Measurements from ENCODE around the gene NGF. TPM values are rescaled to one million over a fixed set of nuclear protein-coding genes. Genes with fewer than 3 reads are reported as not detected.
A peak's percentile ranks its signal among the peaks of the same experiment; 100 is the strongest.

NGF gene
- total RNA-seq, 4 donors from 2014 or later = 0.78 TPM; not detected in 3

DNA sequence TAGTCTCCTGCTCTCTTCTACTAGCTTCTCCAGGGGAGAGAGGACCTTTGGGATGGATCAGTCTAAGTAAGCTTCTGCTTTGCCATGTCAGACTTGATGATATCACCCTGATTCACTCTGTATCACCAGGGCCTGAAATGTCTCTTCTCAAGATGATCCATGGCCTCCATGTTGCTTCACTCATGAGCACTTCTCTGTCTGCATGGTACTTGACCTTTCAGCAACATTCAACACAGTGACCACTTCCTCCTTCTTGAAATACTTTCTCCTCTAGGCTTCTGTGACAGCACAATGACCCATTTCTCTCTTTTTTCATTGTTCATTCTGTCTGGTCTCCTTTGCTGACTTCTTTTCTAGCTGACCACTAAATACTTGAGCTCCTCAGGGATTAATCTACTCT, 35.3 kb upstream of the NGF start:
- Histone ChIP-seq H3K27me3 (no peaks in the 10 kb centered on the region), H3K27ac (no peak overlapping the region), H3K4me1 (no peaks in the 10 kb centered on the region), H3K4me3 (no peak overlapping the region), H3K36me3 (no peaks in the 10 kb centered on the region), H3K9me3 (no peaks in the 10 kb centered on the region)
- ATAC-seq (no peak), DNase-seq (no peak)
- TF ChIP-seq CTCF (IDR thresholded peaks at IDR 0.05 in 4 of 5, conservative IDR thresholded peaks at IDR 0.05 in 1 of 5) (no peak), POLR2A (IDR thresholded peaks at IDR 0.05) (no peak)
- in situ Hi-C loops (cut with MboI; ENCODE audit: low sequenced_read_pairs in 4 of 4) (no loop called here), intact Hi-C loops (cut with DNase I; ENCODE audit: low total_unique reads) (no loop called here)

DNA sequence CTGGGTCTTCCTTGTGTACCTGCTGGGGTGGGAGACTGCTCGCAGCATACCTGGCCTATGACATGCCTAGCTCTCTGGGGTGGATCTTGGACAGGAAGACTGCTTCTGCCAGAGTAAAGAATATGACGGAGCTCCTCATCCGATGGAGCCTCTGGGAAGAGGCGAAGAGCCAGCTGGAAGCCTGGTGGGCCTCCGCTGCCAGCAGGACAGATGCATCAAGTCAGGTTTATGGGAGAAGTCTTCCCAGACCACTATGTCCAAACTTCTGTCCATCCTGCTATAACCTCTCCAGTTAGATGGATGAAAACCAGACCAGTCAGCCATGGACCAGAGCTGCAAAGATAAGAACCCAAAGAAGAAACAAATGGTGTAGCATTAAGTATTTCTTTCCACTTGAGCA, 27.7 kb upstream of the NGF start:
- ATAC-seq = no peak
- TF ChIP-seq POLR2A (IDR thresholded peaks at IDR 0.05) = no peak
- TF ChIP-seq CTCF (IDR thresholded peaks at IDR 0.05 in 4 of 5, conservative IDR thresholded peaks at IDR 0.05 in 1 of 5) = no peak
- in situ Hi-C loops (cut with MboI; ENCODE audit: low sequenced_read_pairs in 4 of 4) = no loop called here
- H3K27ac ChIP-seq = no peak overlapping the region
- no peaks in the 10 kb centered on the region for H3K36me3 ChIP-seq
- no peak overlapping the region for H3K4me3 ChIP-seq
- H3K9me3 ChIP-seq = no peaks in the 10 kb centered on the region
- no peaks in the 10 kb centered on the region for H3K27me3 ChIP-seq
- intact Hi-C loops (cut with DNase I; ENCODE audit: low total_unique reads) = no loop called here
- no peak for DNase-seq
- H3K4me1 ChIP-seq = peaks cover 4 to 9% of the 10 kb centered on the region in 2 donors

GRCh38 chr1:115364780-115365155, 26.7 kb upstream of the NGF start:
- H3K4me1 ChIP-seq = peaks cover 4 to 9% of the 10 kb centered on the region in 2 donors
- TF ChIP-seq CTCF (IDR thresholded peaks at IDR 0.05 in 4 of 5, conservative IDR thresholded peaks at IDR 0.05 in 1 of 5) (no peak), POLR2A (IDR thresholded peaks at IDR 0.05) (no peak)
- in situ Hi-C loops (cut with MboI; ENCODE audit: low sequenced_read_pairs in 4 of 4) (no loop called here), intact Hi-C loops (cut with DNase I; ENCODE audit: low total_unique reads) (no loop called here)
- H3K9me3 ChIP-seq = no peaks in the 10 kb centered on the region
- no peaks in the 10 kb centered on the region for H3K36me3 ChIP-seq
- ATAC-seq (no peak), DNase-seq (no peak)
- H3K27ac ChIP-seq = peak overlapping the region in 3 of 4 donors; percentile 6 to 50 (median 36)
- H3K27me3 ChIP-seq = no peaks in the 10 kb centered on the region
- no peak overlapping the region for H3K4me3 ChIP-seq

DNA sequence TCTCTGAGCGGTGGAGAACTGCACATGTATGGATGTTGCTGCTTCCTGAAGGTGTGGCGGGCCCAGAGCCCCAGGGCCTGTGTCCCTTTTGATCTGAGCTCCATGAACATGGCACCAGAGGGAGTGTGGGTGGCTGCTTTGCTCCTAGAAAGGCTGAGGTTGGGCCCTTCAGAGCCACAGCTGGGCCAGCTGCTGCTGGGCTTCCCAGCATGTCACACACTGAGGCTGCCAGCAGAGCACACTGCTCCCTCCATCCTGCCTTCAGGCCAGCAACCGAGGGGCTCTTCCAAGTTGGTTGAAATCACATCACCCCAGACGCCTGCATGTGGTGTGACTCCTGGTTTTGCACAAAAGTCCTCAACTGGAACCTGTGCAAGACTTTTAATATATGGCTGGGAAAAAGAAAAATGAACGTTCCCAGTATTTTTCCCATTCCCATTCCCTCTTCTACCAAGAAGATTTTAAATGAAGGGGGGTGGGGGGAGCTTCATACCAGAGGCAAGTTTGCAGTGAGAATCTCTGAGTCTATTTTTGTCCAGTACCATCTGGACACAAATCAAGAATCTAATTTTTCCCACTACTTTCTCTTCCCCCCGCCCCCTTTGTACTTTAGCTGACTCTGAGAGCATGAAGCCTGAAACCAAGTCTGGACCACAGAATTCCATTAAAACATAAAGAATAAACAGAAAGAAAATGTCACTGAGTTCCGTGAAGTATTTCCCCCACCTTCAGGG, 26.2 kb upstream of the NGF start:
- intact Hi-C loops (cut with DNase I; ENCODE audit: low total_unique reads) = no loop called here

More for the DNA sequence above, 26.2 kb upstream of the NGF start:
- TF ChIP-seq CTCF (IDR thresholded peaks at IDR 0.05 in 4 of 5, conservative IDR thresholded peaks at IDR 0.05 in 1 of 5) = no peak
- no peak for TF ChIP-seq POLR2A (IDR thresholded peaks at IDR 0.05)
- ATAC-seq (no peak), DNase-seq (no peak)
- Histone ChIP-seq H3K4me3 (no peak overlapping the region), H3K36me3 (no peaks in the 10 kb centered on the region), H3K27me3 (no peaks in the 10 kb centered on the region), H3K4me1 (peaks cover 4 to 9% of the 10 kb centered on the region in 2 donors), H3K27ac (peak overlapping the region; percentile 23 to 50 (median 36)), H3K9me3 (no peaks in the 10 kb centered on the region)
- in situ Hi-C loops (cut with MboI; ENCODE audit: low sequenced_read_pairs in 4 of 4) = no loop called here

Measured in gastrocnemius medialis (tissue), 4 donors.